ENCODE measurements around the gene RNF180.

The RNF180 gene

DNA sequence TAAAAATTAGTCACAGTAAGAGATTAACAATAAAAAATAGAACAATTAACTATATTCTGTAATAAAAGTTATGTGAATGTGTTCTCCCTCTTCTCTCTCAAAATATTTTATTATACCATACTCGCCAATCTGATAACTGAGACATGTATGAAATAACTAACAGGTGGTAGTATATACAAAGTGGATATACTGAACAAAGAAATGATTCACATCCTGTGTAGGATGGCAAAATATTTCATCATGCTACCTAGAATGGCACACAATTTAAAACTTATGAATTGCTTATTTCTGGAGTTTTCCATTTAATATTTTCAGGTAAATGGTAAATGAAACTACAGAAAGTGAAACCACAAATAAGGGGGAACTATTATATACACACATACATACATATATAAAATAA lies 152.5 kb downstream of the RNF180 start:
- TF ChIP-seq CTCF (conservative IDR thresholded peaks at IDR 0.05; ENCODE audit: low read depth, low read length): no peak
- no peak overlapping the region for H2AFZ ChIP-seq (ENCODE audit: low read depth)
- no peak overlapping the region for H3K9ac ChIP-seq
- H4K20me1 ChIP-seq (ENCODE audit: insufficient read depth): 0 out of 2 replicates have a peak, but pooled peaks cover 3% of the 10 kb centered on the region
- no peaks in the 10 kb centered on the region for H3K36me3 ChIP-seq (ENCODE audit: insufficient read depth)
- H3K4me3 ChIP-seq (IDR thresholded peaks at IDR 0.05; ENCODE audit: insufficient read depth, low read depth, low read length): no peak overlapping the region
- H3K4me2 ChIP-seq: no peak overlapping the region
- H3K79me2 ChIP-seq (ENCODE audit: insufficient read depth, low read depth): no peaks in the 10 kb centered on the region
- H3K27ac ChIP-seq: no peak overlapping the region
- H3K4me1 ChIP-seq (ENCODE audit: low read depth, poor library complexity, severe bottlenecking): peaks cover 6% of the 10 kb centered on the region
- H3K27me3 ChIP-seq (ENCODE audit: insufficient read depth, low read depth): no peaks in the 10 kb centered on the region

GRCh38 chr5:64323591-64323990 lies 157.9 kb downstream of the RNF180 start:
- H3K27ac ChIP-seq: no peak overlapping the region
- no peak overlapping the region for H3K4me3 ChIP-seq (IDR thresholded peaks at IDR 0.05; ENCODE audit: insufficient read depth, low read depth, low read length)
- no peak overlapping the region for H3K4me2 ChIP-seq
- no peak overlapping the region for H3K9ac ChIP-seq
- no peaks in the 10 kb centered on the region for H3K27me3 ChIP-seq (ENCODE audit: insufficient read depth, low read depth)
- H4K20me1 ChIP-seq (ENCODE audit: insufficient read depth): no peaks in the 10 kb centered on the region
- TF ChIP-seq CTCF (conservative IDR thresholded peaks at IDR 0.05; ENCODE audit: low read depth, low read length): no peak
- H2AFZ ChIP-seq (ENCODE audit: low read depth): no peak overlapping the region
- H3K36me3 ChIP-seq (ENCODE audit: insufficient read depth): no peaks in the 10 kb centered on the region
- H3K4me1 ChIP-seq (ENCODE audit: low read depth, poor library complexity, severe bottlenecking): peaks cover under 1% of the 10 kb centered on the region
- H3K79me2 ChIP-seq (ENCODE audit: insufficient read depth, low read depth): no peaks in the 10 kb centered on the region

DNA sequence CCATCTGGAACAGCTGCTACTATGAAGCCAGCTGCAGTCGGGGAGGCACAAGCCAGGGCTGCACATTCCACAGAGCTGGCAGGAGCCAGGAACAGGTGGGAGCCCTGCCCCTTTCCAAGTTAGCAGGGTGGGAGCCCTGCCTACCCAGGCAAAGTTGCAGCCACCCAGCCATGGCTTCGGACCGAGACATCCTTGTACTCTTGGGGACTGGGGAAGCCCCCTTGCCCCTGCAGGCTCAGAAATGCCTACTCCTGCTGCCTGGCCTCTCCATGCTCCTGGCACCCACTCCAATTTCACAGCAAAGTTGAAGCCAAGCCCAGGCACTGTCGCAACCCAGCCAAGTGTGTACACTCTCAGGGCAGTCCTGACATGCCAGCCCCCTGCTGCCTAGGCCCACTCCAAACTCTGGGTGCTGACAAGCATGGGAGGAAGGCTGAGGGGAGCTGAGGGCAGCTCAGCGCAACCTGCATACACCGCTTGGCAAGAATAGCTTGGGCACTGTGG lies 165.1 kb downstream of the RNF180 start:
- Histone ChIP-seq H3K4me3 (IDR thresholded peaks at IDR 0.05; ENCODE audit: insufficient read depth, low read depth, low read length) (no peak overlapping the region), H3K27ac (no peak overlapping the region), H3K4me1 (ENCODE audit: low read depth, poor library complexity, severe bottlenecking) (no peaks in the 10 kb centered on the region), H4K20me1 (ENCODE audit: insufficient read depth) (no peaks in the 10 kb centered on the region), H2AFZ (ENCODE audit: low read depth) (no peak overlapping the region), H3K4me2 (no peak overlapping the region), H3K79me2 (ENCODE audit: insufficient read depth, low read depth) (no peaks in the 10 kb centered on the region), H3K36me3 (ENCODE audit: insufficient read depth) (no peaks in the 10 kb centered on the region), H3K9ac (no peak overlapping the region), H3K27me3 (ENCODE audit: insufficient read depth, low read depth) (no peaks in the 10 kb centered on the region)
- no peak for TF ChIP-seq CTCF (conservative IDR thresholded peaks at IDR 0.05; ENCODE audit: low read depth, low read length)

GRCh38 chr5:64331597-64332277 lies 166.1 kb downstream of the RNF180 start:
- no peak overlapping the region for H3K9ac ChIP-seq
- H3K4me3 ChIP-seq (IDR thresholded peaks at IDR 0.05; ENCODE audit: insufficient read depth, low read depth, low read length): no peak overlapping the region
- H3K4me2 ChIP-seq: no peak overlapping the region
- no peaks in the 10 kb centered on the region for H3K79me2 ChIP-seq (ENCODE audit: insufficient read depth, low read depth)
- H2AFZ ChIP-seq (ENCODE audit: low read depth): no peak overlapping the region
- H3K27ac ChIP-seq: no peak overlapping the region
- no peaks in the 10 kb centered on the region for H3K4me1 ChIP-seq (ENCODE audit: low read depth, poor library complexity, severe bottlenecking)
- H3K36me3 ChIP-seq (ENCODE audit: insufficient read depth): no peaks in the 10 kb centered on the region
- TF ChIP-seq CTCF (conservative IDR thresholded peaks at IDR 0.05; ENCODE audit: low read depth, low read length): no peak
- H4K20me1 ChIP-seq (ENCODE audit: insufficient read depth): no peaks in the 10 kb centered on the region
- H3K27me3 ChIP-seq (ENCODE audit: insufficient read depth, low read depth): no peaks in the 10 kb centered on the region

Data from KMS-11 (cell line).